Epithelial cell of esophagus (primary cell): ENCODE data around the gene CXorf58.
A peak's percentile ranks its signal among the peaks of the same experiment; 100 is the strongest.

Experiments
- DNase-seq: peaks from one replicate; pipeline ENCODE4 v3.0.0; 2010; ENCODE audit warnings: low read depth
- H3K4me3 ChIP-seq: 2 replicates; pipeline ENCODE4 v1.5.1; 2011; ENCODE audit warnings: mild to moderate bottlenecking, low read length, control low read depth
- CTCF ChIP-seq: IDR thresholded peaks from 2 replicates; pipeline ENCODE4 v1.5.1; 2011; ENCODE audit warnings: low read depth, mild to moderate bottlenecking, low read length, control low read depth, inconsistent platforms; ENCODE audit not compliant: insufficient read depth; ENCODE audit errors: missing control alignments

Gene CXorf58

GRCh38 chrX:23879380-23880090 is 28.3 kb upstream of the CXorf58 start:
- H3K4me3 ChIP-seq, result no peak overlapping the region
- no peak for DNase-seq
- TF ChIP-seq CTCF, result no peak

GRCh38 chrX:23883737-23884354 is 24.0 kb upstream of the CXorf58 start:
- no peak overlapping the region for H3K4me3 ChIP-seq
- TF ChIP-seq CTCF, result no peak
- peak; percentile 82 for DNase-seq

- H3K4me3 ChIP-seq, result no peak overlapping the region
- DNase-seq, result peak; percentile 52
- no peak for TF ChIP-seq CTCF
These were observed 23.3 kb upstream of the CXorf58 start for GRCh38 chrX:23884427-23885024.

- TF ChIP-seq CTCF, result no peak
- no peak for DNase-seq
- no peak overlapping the region for H3K4me3 ChIP-seq
These were observed 22.0 kb upstream of the CXorf58 start for GRCh38 chrX:23885803-23886202.

- peak; percentile 33 for DNase-seq
- TF ChIP-seq CTCF, result no peak
- H3K4me3 ChIP-seq, result no peak overlapping the region
These were observed 20.4 kb upstream of the CXorf58 start for GRCh38 chrX:23887451-23887850.

- TF ChIP-seq CTCF, result no peak
- H3K4me3 ChIP-seq, result no peak overlapping the region
- no peak for DNase-seq
These were observed 19.9 kb upstream of the CXorf58 start for GRCh38 chrX:23887918-23888317.
